HEK293T (cell line): ENCODE data around the gene INO80D.

ENCODE experiments used
- ARNT ChIP-seq: fragments of 450-650 bp; IDR thresholded peaks from 2 replicates; pipeline ENCODE4 v1.6.1; 2017; ENCODE audit warnings: mild to moderate bottlenecking
- BHLHE40 ChIP-seq: fragments of 450-650 bp; IDR thresholded peaks from 2 replicates; pipeline ENCODE4 v1.6.1; 2016; ENCODE audit warnings: mild to moderate bottlenecking, moderate library complexity, borderline replicate concordance
- ELF4 ChIP-seq: fragments of 450-650 bp; IDR thresholded peaks from 2 replicates; pipeline ENCODE4 v1.6.1; 2017; ENCODE audit warnings: antibody characterized with exemption
- FOXA1 ChIP-seq: fragments of 450-650 bp; IDR thresholded peaks from 2 replicates; pipeline ENCODE4 v1.6.1; 2016; ENCODE audit warnings: mild to moderate bottlenecking
- FOXK2 ChIP-seq: fragments of 450-650 bp; IDR thresholded peaks from 2 replicates; pipeline ENCODE4 v1.6.1; 2016; ENCODE audit warnings: mild to moderate bottlenecking
- FOXM1 ChIP-seq: fragments of 450-650 bp; IDR thresholded peaks from 2 replicates; pipeline ENCODE4 v1.6.1; 2017; ENCODE audit warnings: mild to moderate bottlenecking, borderline replicate concordance
- HDGF ChIP-seq: fragments of 450-650 bp; IDR thresholded peaks from 2 replicates; pipeline ENCODE4 v1.6.1; 2017; ENCODE audit warnings: antibody characterized with exemption, borderline replicate concordance
- NFRKB ChIP-seq: fragments of 450-650 bp; IDR thresholded peaks from 2 replicates; pipeline ENCODE4 v1.6.1; 2016; ENCODE audit warnings: mild to moderate bottlenecking, moderate library complexity
- SP1 ChIP-seq: fragments of 450-650 bp; IDR thresholded peaks from 2 replicates; pipeline ENCODE4 v1.6.1; 2017
- SUZ12 ChIP-seq: fragments of 450-650 bp; IDR thresholded peaks from 2 replicates; pipeline ENCODE4 v1.6.1; 2016; ENCODE audit warnings: mild to moderate bottlenecking
- TARDBP ChIP-seq: fragments of 450-650 bp; IDR thresholded peaks from 2 replicates; pipeline ENCODE4 v1.6.1; 2016

- TF ChIP-seq ELF4 (no peak), TARDBP (no peak), FOXM1 (no peak), ARNT (no peak), SP1 (no peak), FOXA1 (no peak), NFRKB (no peak), FOXK2 (no peak), SUZ12 (no peak), HDGF (no peak), BHLHE40 (no peak)
These were observed 16.6 kb downstream of the INO80D start for GRCh38 chr2:206069417-206069816.
